HepG2 (cell line): ENCODE data around the gene CHIC2. TPM values are rescaled to one million over a fixed set of nuclear protein-coding genes. Genes with fewer than 3 reads are reported as not detected.
A peak's percentile ranks its signal among the peaks of the same experiment; 100 is the strongest.

Experiments used
- DR1 ChIP-seq: sonication (generic); formaldehyde crosslinking; IDR thresholded peaks from 2 replicates; pipeline ENCODE4 v1.8.0; 2021; ENCODE audit warnings: mild to moderate bottlenecking, missing genetic modification reagents, inconsistent platforms
- FOXP4 ChIP-seq: sonication (generic); formaldehyde crosslinking; IDR thresholded peaks from 2 replicates; pipeline ENCODE4 v1.4.0; 2020; ENCODE audit warnings: missing genetic modification reagents
- HNF1B ChIP-seq: sonication (generic); formaldehyde crosslinking; IDR thresholded peaks from 2 replicates; pipeline ENCODE4 v1.5.1; 2020; ENCODE audit warnings: mild to moderate bottlenecking, moderate library complexity, missing genetic modification reagents
- IRF1 ChIP-seq: sonication (generic); formaldehyde crosslinking; IDR thresholded peaks from 2 replicates; pipeline ENCODE4 v1.4.0; 2020; ENCODE audit warnings: low read depth, mild to moderate bottlenecking, missing genetic modification reagents
- KMT2A ChIP-seq: sonication (generic); formaldehyde crosslinking; IDR thresholded peaks from 2 replicates; pipeline ENCODE4 v1.4.0; 2020; ENCODE audit warnings: missing genetic modification reagents
- KMT2B ChIP-seq: IDR thresholded peaks from 2 replicates; pipeline ENCODE4 v1.6.1; 2016; ENCODE audit warnings: missing genetic modification reagents, missing compliant biosample characterization
- MLX ChIP-seq: IDR thresholded peaks from 2 replicates; pipeline ENCODE4 v1.6.1; 2016
- NPAS2 ChIP-seq: sonication (generic); formaldehyde crosslinking; IDR thresholded peaks from 2 replicates; pipeline ENCODE4 v1.8.0; 2022; ENCODE audit warnings: mild to moderate bottlenecking, missing genetic modification reagents, borderline replicate concordance
- SP140L ChIP-seq: sonication (generic); formaldehyde crosslinking; IDR thresholded peaks from 2 replicates; pipeline ENCODE4 v1.4.0; 2020; ENCODE audit warnings: missing genetic modification reagents, borderline replicate concordance
- TFAP4 ChIP-seq: sonication (generic); IDR thresholded peaks from 2 replicates; pipeline ENCODE4 v1.6.1; 2016; ENCODE audit warnings: low read depth, borderline replicate concordance
- THAP11 ChIP-seq: IDR thresholded peaks from 2 replicates; pipeline ENCODE4 v1.6.1; 2016; ENCODE audit warnings: missing biosample characterization, missing genetic modification reagents
- ZBTB10 ChIP-seq: sonication (generic); formaldehyde crosslinking; IDR thresholded peaks from 2 replicates; pipeline ENCODE4 v1.4.0; 2020; ENCODE audit warnings: missing genetic modification reagents, borderline replicate concordance
- ZMYM3 ChIP-seq: sonication (generic); formaldehyde crosslinking; IDR thresholded peaks from 2 replicates; pipeline ENCODE4 v1.5.1; 2020; ENCODE audit warnings: mild to moderate bottlenecking, missing genetic modification reagents
- ZXDC ChIP-seq: sonication (generic); formaldehyde crosslinking; IDR thresholded peaks from 2 replicates; pipeline ENCODE4 v1.5.0; 2020; ENCODE audit warnings: mild to moderate bottlenecking, missing genetic modification reagents
- polyA plus RNA-seq, 8 experiments: library from polyadenylated mRNA; depleted of rRNA in 3 of 8; stranded (reverse) in 7 of 8; unstranded in 1 of 8; fragments of >200 nt; fragmentation: Illumina TruSeq in 4 of 8; extraction: Trizol in 4 of 8; gene quantifications; 2 replicates each; pipeline versions ENCODE4 v1.2.1 to v1.2.3, GENCODE V29; 2011 to 2016; ENCODE audit warnings: low read depth in 4 of 8, missing spikeins in 1 of 8, mixed read lengths in 1 of 8; ENCODE audit not compliant: insufficient read depth in 1 of 8
- total RNA-seq, 5 experiments: library from RNA; depleted of rRNA; stranded (reverse); fragments of >200 nt; fragmentation: Illumina TruSeq; extraction: Trizol; gene quantifications; 2 replicates each; pipeline ENCODE4 v1.2.3, GENCODE V29; 2016; ENCODE audit warnings: low read depth in 1 of 5

The CHIC2 gene
- total and polyA plus RNA-seq, 2 of the 13 experiments (the other 11 are each of a cell fraction or from before 2014, with no cell fraction given), result 10.0 to 17.2 TPM

GRCh38 chr4:54064317-54065111, at the start of gene CHIC2 (continued):
- TF ChIP-seq HNF1B (no peak), MLX (CRISPR knock-in tag) (0 out of 2 replicates have a peak, but pooled peaks have one; percentile 14), KMT2B (CRISPR knock-in tag) (peak; percentile 77), NPAS2 (CRISPR knock-in tag) (no peak), ZXDC (CRISPR knock-in tag) (no peak), FOXP4 (CRISPR knock-in tag) (peak; percentile 76; the same call in 1 of the 2 replicates), IRF1 (no peak), KMT2A (CRISPR knock-in tag) (peak; percentile 71; the same call in 1 of the 2 replicates), SP140L (CRISPR knock-in tag) (no peak), ZMYM3 (CRISPR knock-in tag) (no peak), DR1 (CRISPR knock-in tag) (0 out of 2 replicates have a peak, but pooled peaks have one; percentile 31), TFAP4 (no peak; the same call in 1 of the 2 replicates), ZBTB10 (CRISPR knock-in tag) (no peak), THAP11 (CRISPR knock-in tag) (peak; percentile 71)
